ENCODE results near the gene RSAD2.
A peak's percentile ranks its signal among the peaks of the same experiment; 100 is the strongest.

RSAD2 gene

GRCh38 chr2:6908291-6908690 is 30.7 kb downstream of the RSAD2 start:
- DNase-seq: no peak

GRCh38 chr2:6909431-6910385 is 32.1 kb downstream of the RSAD2 start:
- DNase-seq: no peak

GRCh38 chr2:6911721-6912120 is 34.1 kb downstream of the RSAD2 start:
- DNase-seq: no peak

GRCh38 chr2:6913415-6914157 is 36.0 kb downstream of the RSAD2 start:
- no peak for DNase-seq

- no peak for DNase-seq
Measured at GRCh38 chr2:6914828-6915227, 37.3 kb downstream of the RSAD2 start.

GRCh38 chr2:6915399-6915798 is 37.8 kb downstream of the RSAD2 start:
- no peak for DNase-seq

GRCh38 chr2:6916224-6916623 is 38.6 kb downstream of the RSAD2 start:
- DNase-seq: no peak

- no peak for DNase-seq
Measured at GRCh38 chr2:6916736-6917070, 39.1 kb downstream of the RSAD2 start.

- DNase-seq: peak in 1 of 2 experiments; percentile 9
Measured at GRCh38 chr2:6917071-6917760, 39.6 kb downstream of the RSAD2 start, which contains the start of gene RNF144A. Gene RNF144A (plus strand): TSS chr2:6917412. CDS start chr2:6996927, 79,515 bp downstream.

- no peak for DNase-seq
Measured at GRCh38 chr2:6917761-6918421, 40.3 kb downstream of the RSAD2 start.

GRCh38 chr2:6919901-6920742 is 42.5 kb downstream of the RSAD2 start:
- DNase-seq: no peak

GRCh38 chr2:6920743-6921064 is 43.1 kb downstream of the RSAD2 start:
- no peak for DNase-seq

- DNase-seq: no peak
Measured at GRCh38 chr2:6921321-6921922, 43.8 kb downstream of the RSAD2 start.

- DNase-seq: no peak
Measured at GRCh38 chr2:6922201-6922656, 44.7 kb downstream of the RSAD2 start.

GRCh38 chr2:6923319-6923718 is 45.7 kb downstream of the RSAD2 start:
- no peak for DNase-seq

GRCh38 chr2:6924101-6924923 is 46.7 kb downstream of the RSAD2 start:
- DNase-seq: no peak

- no peak for DNase-seq
Measured at GRCh38 chr2:6924924-6925409, 47.4 kb downstream of the RSAD2 start.

- DNase-seq: no peak
Measured at GRCh38 chr2:6926071-6926732, 48.6 kb downstream of the RSAD2 start.

- DNase-seq: no peak
Measured at GRCh38 chr2:6927186-6927585, 49.6 kb downstream of the RSAD2 start.

GRCh38 chr2:6927753-6928152 is 50.2 kb downstream of the RSAD2 start:
- no peak for DNase-seq
